AG09309 (cell line): ENCODE data around the gene SYT9.

Experiments
- DNase-seq: peaks from one replicate; pipeline ENCODE4 v3.0.0-alpha.2; 2010; ENCODE audit warnings: low read depth
- H3K4me3 ChIP-seq: 2 replicates; pipeline ENCODE4 v1.5.1; 2011; ENCODE audit warnings: mild to moderate bottlenecking, low read depth, low read length, moderate library complexity; ENCODE audit not compliant: control insufficient read depth
- TF ChIP-seq, protein P1 (sequence below): IDR thresholded peaks from 2 replicates; pipeline ENCODE4 v1.5.1; 2011; ENCODE audit warnings: mild to moderate bottlenecking, low read depth, low read length, inconsistent platforms; ENCODE audit not compliant: insufficient read depth, control insufficient read depth; ENCODE audit errors: missing control alignments

Gene SYT9

GRCh38 chr11:7383406-7383805 is 131.7 kb downstream of the SYT9 start:
- DNase-seq = no peak

GRCh38 chr11:7384691-7385090 is 133.0 kb downstream of the SYT9 start:
- no peak for DNase-seq
- H3K4me3 ChIP-seq = no peak overlapping the region
- TF ChIP-seq, protein P1, sequence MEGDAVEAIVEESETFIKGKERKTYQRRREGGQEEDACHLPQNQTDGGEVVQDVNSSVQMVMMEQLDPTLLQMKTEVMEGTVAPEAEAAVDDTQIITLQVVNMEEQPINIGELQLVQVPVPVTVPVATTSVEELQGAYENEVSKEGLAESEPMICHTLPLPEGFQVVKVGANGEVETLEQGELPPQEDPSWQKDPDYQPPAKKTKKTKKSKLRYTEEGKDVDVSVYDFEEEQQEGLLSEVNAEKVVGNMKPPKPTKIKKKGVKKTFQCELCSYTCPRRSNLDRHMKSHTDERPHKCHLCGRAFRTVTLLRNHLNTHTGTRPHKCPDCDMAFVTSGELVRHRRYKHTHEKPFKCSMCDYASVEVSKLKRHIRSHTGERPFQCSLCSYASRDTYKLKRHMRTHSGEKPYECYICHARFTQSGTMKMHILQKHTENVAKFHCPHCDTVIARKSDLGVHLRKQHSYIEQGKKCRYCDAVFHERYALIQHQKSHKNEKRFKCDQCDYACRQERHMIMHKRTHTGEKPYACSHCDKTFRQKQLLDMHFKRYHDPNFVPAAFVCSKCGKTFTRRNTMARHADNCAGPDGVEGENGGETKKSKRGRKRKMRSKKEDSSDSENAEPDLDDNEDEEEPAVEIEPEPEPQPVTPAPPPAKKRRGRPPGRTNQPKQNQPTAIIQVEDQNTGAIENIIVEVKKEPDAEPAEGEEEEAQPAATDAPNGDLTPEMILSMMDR = no peak

More at GRCh38 chr11:7383406-7383805, 131.7 kb downstream of the SYT9 start:
- TF ChIP-seq, protein P1 = no peak
- H3K4me3 ChIP-seq = no peak overlapping the region

- H3K4me3 ChIP-seq = no peak overlapping the region
- TF ChIP-seq, protein P1 = no peak
- no peak for DNase-seq
Measured at GRCh38 chr11:7385532-7385931, 133.8 kb downstream of the SYT9 start.

DNA sequence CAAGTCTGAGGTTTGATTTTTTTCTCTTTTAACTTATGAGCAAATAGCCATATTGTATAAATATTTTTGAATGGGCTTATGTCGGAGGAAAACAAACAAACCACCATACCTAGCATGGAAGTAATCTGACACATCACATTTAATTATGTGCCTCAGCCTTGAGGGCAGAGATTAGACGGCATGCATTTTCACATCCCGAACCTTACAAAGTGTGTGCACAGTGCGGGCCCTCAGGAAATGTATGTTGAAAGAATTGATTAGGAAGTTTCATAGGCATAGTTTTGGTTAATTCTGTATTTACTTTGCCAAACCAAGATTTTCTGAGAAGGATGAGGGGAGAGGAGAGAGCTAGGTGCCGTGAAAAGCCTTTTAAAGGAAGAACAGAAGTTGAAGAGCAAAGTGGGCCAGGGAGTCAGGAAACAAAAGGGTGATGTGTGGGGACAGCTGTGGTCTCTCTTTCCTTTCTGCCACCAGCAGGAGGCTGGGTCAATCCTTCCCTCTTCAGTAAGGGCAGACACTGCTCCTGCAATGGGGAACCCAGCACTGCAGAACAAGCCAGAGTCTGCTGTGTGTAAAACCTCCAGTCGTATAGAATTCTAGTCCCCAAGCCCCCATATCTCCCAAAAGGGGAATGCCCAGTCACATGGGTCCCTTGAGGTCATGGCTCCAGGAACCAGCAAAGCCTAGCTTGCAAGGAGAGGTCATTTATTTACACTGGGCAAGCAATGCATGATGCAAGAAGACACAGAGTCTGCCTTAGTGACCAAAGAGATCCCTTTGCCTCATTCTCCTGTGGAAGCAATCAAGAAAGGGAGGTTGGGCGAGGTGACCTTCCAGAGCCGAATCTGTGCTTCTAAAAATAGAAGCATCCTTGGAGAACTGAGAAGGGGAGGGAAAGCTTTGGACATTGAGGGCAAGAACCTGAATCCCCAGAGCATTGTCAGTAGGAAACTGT is 162.5 kb downstream of the SYT9 start:
- DNase-seq = no peak
- TF ChIP-seq, protein P1 = no peak
- no peak overlapping the region for H3K4me3 ChIP-seq

- TF ChIP-seq, protein P1 = no peak
- no peak overlapping the region for H3K4me3 ChIP-seq
- no peak for DNase-seq
Measured at GRCh38 chr11:7414973-7415817, 163.5 kb downstream of the SYT9 start.

DNA sequence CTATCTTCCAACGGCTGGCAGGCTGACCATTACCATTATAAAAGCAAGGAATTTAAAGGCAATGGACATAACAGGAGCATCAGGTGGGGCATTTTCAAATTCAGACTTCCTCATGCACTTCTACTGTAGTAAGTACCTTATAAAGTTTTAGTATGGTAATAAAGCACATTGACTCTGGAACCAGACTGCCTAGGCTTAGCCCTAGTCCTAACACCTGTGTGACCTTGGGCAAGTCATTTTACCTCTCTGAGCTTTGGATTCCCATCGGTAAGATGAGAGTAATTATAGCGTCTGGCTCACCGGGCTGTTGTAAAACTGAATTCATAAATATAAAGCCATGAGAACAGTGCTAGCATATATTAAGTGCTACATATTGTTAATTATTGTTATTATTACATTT is 164.4 kb downstream of the SYT9 start:
- no peak overlapping the region for H3K4me3 ChIP-seq
- DNase-seq = no peak
- TF ChIP-seq, protein P1 = no peak
